Heart left ventricle (tissue), 13 donors: Measurements from ENCODE around the gene UBE2K.

Experiments
- POLR2A ChIP-seq, 2 donors: fragments of 450-650 bp; IDR thresholded peaks; one replicate each; pipeline ENCODE4 v1.6.1; 2017; ENCODE audit warnings: antibody characterized with exemption in 2 of 2, mild to moderate bottlenecking in 2 of 2, moderate library complexity in 2 of 2
- TF ChIP-seq, protein P1 (sequence below), 12 donors: fragments of 200-600 bp; sonication (generic) in 4 of 12; IDR thresholded peaks; one replicate each; pipeline versions ENCODE4 v1.5.0 to v1.8.0; 2018 to 2022; ENCODE audit warnings: antibody characterized with exemption in 12 of 12, mild to moderate bottlenecking in 5 of 12
- donor health status: ischemic (EF 13 %, LVEDD 7.1; RV severe dilation, severe dysfunction).
- donor health status: DM: no; HTN: yes; CAD: no.
- donor health status: DM: no; HTN: no; CAD: no.
- donor health status: ischemic (EF 25% LVEDD 6.9; RV normal size, moderate dysfunction).
- donor health status: ischemic (EF 25% LVEDD 5.7; RV mildly dilated, moderate dysfunction).
- donor health status: ischemic (EF 35%, LVEDD 5.7; RV mildly dilated, moderate dysfunction).
- donor health status: nonischemic (EF 11% LVEDD 7.7; RV severe dilation, severe dysfunction).
- donor health status: DM: yes; HTN: yes; CAD: no.
- donor health status: PGD.
- donor health status: ischemic (EF 29% LVEDD 5.4; RV normal size, mild dysfunction).
- donor health status: nonischemic (EF 23%, LVEDD 6.1; RV moderate dilation, normal function).

DNA sequence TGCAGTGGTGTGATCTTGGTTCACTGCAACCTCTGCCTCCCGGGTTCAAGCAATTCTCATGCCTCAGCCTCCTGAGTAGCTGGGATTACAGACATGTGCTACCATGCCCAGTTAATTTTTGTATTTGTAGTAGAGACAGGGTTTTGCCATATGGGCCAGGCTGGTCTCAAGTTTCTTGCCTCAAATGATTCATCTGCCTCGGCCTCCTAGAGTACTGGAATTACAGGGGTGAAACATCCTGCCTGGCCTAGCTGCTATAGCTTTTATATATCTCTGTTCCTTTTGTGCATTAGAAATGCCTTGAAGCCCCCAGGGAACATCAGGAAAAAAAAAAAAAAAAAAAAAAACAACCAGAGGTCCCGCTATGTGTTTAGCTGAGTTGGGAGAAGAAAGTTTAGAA lies 34.8 kb downstream of the UBE2K start:
- TF ChIP-seq, protein P1, sequence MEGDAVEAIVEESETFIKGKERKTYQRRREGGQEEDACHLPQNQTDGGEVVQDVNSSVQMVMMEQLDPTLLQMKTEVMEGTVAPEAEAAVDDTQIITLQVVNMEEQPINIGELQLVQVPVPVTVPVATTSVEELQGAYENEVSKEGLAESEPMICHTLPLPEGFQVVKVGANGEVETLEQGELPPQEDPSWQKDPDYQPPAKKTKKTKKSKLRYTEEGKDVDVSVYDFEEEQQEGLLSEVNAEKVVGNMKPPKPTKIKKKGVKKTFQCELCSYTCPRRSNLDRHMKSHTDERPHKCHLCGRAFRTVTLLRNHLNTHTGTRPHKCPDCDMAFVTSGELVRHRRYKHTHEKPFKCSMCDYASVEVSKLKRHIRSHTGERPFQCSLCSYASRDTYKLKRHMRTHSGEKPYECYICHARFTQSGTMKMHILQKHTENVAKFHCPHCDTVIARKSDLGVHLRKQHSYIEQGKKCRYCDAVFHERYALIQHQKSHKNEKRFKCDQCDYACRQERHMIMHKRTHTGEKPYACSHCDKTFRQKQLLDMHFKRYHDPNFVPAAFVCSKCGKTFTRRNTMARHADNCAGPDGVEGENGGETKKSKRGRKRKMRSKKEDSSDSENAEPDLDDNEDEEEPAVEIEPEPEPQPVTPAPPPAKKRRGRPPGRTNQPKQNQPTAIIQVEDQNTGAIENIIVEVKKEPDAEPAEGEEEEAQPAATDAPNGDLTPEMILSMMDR (IDR thresholded peaks at IDR 0.05): no peak
- TF ChIP-seq POLR2A (IDR thresholded peaks at IDR 0.05): no peak
